Measurements from ENCODE around the gene HES6. TPM values are rescaled to one million over a fixed set of nuclear protein-coding genes. Genes with fewer than 3 reads are reported as not detected.

HES6 gene
- total RNA-seq, 2 experiments from 2014 or later: 13.1 to 13.8 TPM

DNA sequence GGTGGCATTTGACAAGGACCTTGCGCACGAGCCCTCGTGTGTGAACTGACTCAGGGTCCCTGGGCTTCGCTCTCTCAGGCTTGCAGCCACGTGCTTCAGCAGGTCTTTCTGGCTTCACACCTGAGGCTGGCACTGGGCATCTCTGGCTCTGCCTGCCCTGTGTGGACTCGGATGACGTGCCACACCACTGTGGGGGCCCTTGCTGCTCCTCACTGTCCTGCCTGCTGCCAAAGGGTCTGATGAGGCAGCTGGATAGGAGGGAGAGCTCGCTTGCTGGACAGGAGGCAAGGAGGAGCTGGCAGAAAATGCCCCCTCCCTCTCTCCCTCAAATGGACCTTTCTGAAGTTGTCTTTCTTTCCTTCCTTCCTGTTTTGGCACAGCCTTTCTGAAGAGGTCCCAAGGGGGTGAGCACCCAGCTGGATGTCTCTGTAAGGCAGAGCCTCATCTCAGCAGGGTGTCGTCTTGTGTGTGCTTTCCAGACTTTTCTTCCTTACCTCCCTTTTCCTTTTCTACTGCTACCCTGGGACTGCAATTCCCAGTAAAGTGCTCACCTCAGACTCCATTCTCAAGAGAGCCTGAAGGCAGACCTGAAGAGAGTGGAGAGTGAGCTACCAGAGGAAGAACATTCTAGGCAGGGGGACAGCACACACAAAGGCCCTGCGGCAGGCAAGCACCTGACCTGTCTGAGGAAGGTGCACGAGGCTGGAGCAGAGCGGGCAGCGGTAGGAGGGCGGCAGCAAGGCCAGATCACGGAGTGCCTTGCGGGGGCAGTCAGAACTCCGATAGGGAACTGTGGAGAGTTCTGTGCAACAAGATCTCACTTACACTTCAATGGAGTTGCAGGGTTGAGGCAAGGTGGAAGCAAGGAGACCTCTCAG lies 43.3 kb upstream of the HES6 start:
- Histone ChIP-seq H3K4me1 (ENCODE audit: insufficient read depth, low read length, poor library complexity, severe bottlenecking) (peaks cover 28% of the 10 kb centered on the region), H2AFZ (ENCODE audit: low read length) (no peak overlapping the region), H4K20me1 (ENCODE audit: insufficient read depth, low read length) (peaks cover 11% of the 10 kb centered on the region), H3K9me3 (ENCODE audit: low read length) (no peaks in the 10 kb centered on the region), H3K79me2 (ENCODE audit: insufficient read depth, low read depth, low read length) (peaks cover 33% of the 10 kb centered on the region), H3K4me3 (ENCODE audit: low read depth, low read length, poor library complexity, severe bottlenecking) (no peak overlapping the region), H3K9me2 (ENCODE audit: insufficient read depth, low read length) (no peaks in the 10 kb centered on the region), H3K27ac (ENCODE audit: low read depth, low read length, poor library complexity, severe bottlenecking) (no peak overlapping the region), H3K36me3 (ENCODE audit: insufficient read depth, low read length) (peaks cover 7% of the 10 kb centered on the region; the same call in 1 of the 2 replicates), H3K4me2 (ENCODE audit: low read length) (peak overlapping the region; percentile 43)
- peak; percentile 48 for DNase-seq (ENCODE audit: low spot score)
- BruUV-seq (replicated peaks): no TSS peak
- ChIA-PET CTCF (ENCODE audit: unreplicated experiment) (no interaction called here), POLR2A (interaction anchor here (1.0 kb wide), 1 partner anchor 570 kb away, joined by 3 read pairs; no protein-coding TSS in a partner anchor)
- intact Hi-C loops (cut with micrococcal nuclease; ENCODE audit: unreplicated experiment): no loop called here
- TF ChIP-seq EZH2phosphoT487 (IDR thresholded peaks at IDR 0.05; ENCODE audit: borderline replicate concordance, low read depth, low read length): no peak
- TF ChIP-seq CTCF (conservative IDR thresholded peaks at IDR 0.05; ENCODE audit: low read length): no peak

DNA sequence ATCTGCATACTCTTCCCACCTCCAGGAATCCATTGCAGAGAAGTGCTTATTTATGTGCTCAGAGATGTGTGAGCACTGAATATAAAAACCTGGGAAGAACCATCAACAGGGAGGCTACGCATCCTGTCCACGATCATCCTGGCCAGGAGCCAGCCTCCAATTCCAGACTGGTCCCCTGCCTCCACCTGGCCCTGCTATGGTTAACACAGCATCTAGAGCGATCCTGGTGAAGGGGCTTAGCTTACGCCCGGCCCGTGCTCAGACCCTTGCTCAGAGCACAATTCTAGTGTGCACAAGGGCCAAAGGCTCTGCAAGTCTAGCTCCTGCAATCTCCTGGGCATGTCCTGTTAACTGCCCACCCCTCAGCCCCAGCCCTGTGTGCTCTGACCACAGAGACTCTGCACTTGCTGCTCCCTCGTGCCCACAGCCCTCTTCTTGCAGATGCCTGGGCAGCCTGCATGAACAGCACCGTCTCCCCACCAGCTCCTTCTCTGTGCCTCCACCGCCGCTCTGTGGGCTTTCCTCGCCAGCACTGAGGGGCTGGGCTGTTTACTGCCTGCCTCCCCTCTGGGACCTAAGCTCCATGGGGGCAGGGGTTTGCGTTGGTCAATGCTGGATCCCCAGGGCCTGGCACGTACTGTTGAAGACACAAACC lies 42.1 kb upstream of the HES6 start:
- no peaks in the 10 kb centered on the region for H3K9me2 ChIP-seq (ENCODE audit: insufficient read depth, low read length)
- ChIA-PET CTCF (ENCODE audit: unreplicated experiment) (no interaction called here), POLR2A (interaction anchor here (0.6 kb wide), 1 partner anchor 54 kb away, joined by 4 read pairs; no protein-coding TSS in a partner anchor)
- TF ChIP-seq CTCF (conservative IDR thresholded peaks at IDR 0.05; ENCODE audit: low read length) (no peak), EZH2phosphoT487 (IDR thresholded peaks at IDR 0.05; ENCODE audit: borderline replicate concordance, low read depth, low read length) (no peak)
- H3K4me2 ChIP-seq (ENCODE audit: low read length): no peak overlapping the region
- no TSS peak for BruUV-seq (replicated peaks)
- no peak overlapping the region for H3K27ac ChIP-seq (ENCODE audit: low read depth, low read length, poor library complexity, severe bottlenecking)
- peaks cover 22% of the 10 kb centered on the region for H3K79me2 ChIP-seq (ENCODE audit: insufficient read depth, low read depth, low read length)
- H2AFZ ChIP-seq (ENCODE audit: low read length): no peak overlapping the region
- intact Hi-C loops (cut with micrococcal nuclease; ENCODE audit: unreplicated experiment): no loop called here
- H3K36me3 ChIP-seq (ENCODE audit: insufficient read depth, low read length): peaks cover 18% of the 10 kb centered on the region; the same call in 1 of the 2 replicates
- peaks cover 21% of the 10 kb centered on the region for H3K4me1 ChIP-seq (ENCODE audit: insufficient read depth, low read length, poor library complexity, severe bottlenecking)
- H3K9me3 ChIP-seq (ENCODE audit: low read length): no peaks in the 10 kb centered on the region
- DNase-seq (ENCODE audit: low spot score): no peak
- no peak overlapping the region for H3K4me3 ChIP-seq (ENCODE audit: low read depth, low read length, poor library complexity, severe bottlenecking)
- peaks cover 3% of the 10 kb centered on the region; the same call in 1 of the 2 replicates for H4K20me1 ChIP-seq (ENCODE audit: insufficient read depth, low read length)
